SK-N-SH (cell line): Measurements from ENCODE around the gene DHRS12. TPM values are rescaled to one million over a fixed set of nuclear protein-coding genes. Genes with fewer than 3 reads are reported as not detected.
A peak's percentile ranks its signal among the peaks of the same experiment; 100 is the strongest.

ENCODE experiments used
- CTCF ChIA-PET: fragments of 300-600, 350-600 bp; formaldehyde crosslinking; extraction: SDS; loops from one replicate; lab custom pipeline; 2021; lab: Yijun Ruan, JAX
- POLR2A ChIA-PET: fragments of 350-600 bp; sonication (Branson Sonifier 250); formaldehyde crosslinking; extraction: SDS; loops from one replicate; lab custom pipeline; 2020; ENCODE audit warnings: antibody characterized with exemption, inconsistent platforms; lab: Yijun Ruan, JAX
- DNase-seq: peaks from one replicate; pipeline ENCODE4 v3.0.0; 2012
- H2AFZ ChIP-seq: fragments of 200-600 bp; sonication (generic); 2 replicates; pipeline ENCODE4 v1.8.1; 2016; ENCODE audit warnings: antibody characterized with exemption, mild to moderate bottlenecking, low read depth
- H3F3A ChIP-seq: fragments of 200-600 bp; sonication (generic); replicated peaks from 2 replicates; pipeline ENCODE3; 2016; ENCODE audit warnings: antibody characterized with exemption, mild to moderate bottlenecking; ENCODE audit not compliant: insufficient read depth
- H3K27ac ChIP-seq, 2 experiments: fragments of 200-500 bp in 1 of 2; fragments of 200-600 bp in 1 of 2; sonication (Bioruptor generic) in 1 of 2; sonication (generic), shearing (Covaris generic) in 1 of 2; 2 replicates each; pipeline versions ENCODE4 v1.5.1 to v1.6.1; 2014 to 2016; ENCODE audit warnings: low read depth in 2 of 2, inconsistent platforms in 1 of 2, low read length in 1 of 2, mild to moderate bottlenecking in 1 of 2, mixed read lengths in 1 of 2
- H3K27me3 ChIP-seq: fragments of 200-600 bp; sonication (generic), shearing (Covaris generic); 2 replicates; pipeline ENCODE4 v1.6.1; 2016; ENCODE audit warnings: mixed run types; ENCODE audit not compliant: insufficient read depth
- H3K36me3 ChIP-seq, 2 experiments: fragments of 200-500 bp in 1 of 2; fragments of 200-600 bp in 1 of 2; sonication (Bioruptor generic) in 1 of 2; sonication (generic) in 1 of 2; replicated peaks in 1 of 2; 2 replicates each; pipeline versions ENCODE3 to v1.5.1; 2014 to 2016; ENCODE audit warnings: low read length in 1 of 2, mild to moderate bottlenecking in 1 of 2; ENCODE audit not compliant: insufficient read depth in 2 of 2, control insufficient read depth in 1 of 2
- H3K4me1 ChIP-seq, 2 experiments: fragments of 200-500 bp in 1 of 2; fragments of 200-600 bp in 1 of 2; sonication (Bioruptor generic) in 1 of 2; sonication (generic), shearing (Covaris generic) in 1 of 2; 2 replicates each; pipeline versions ENCODE4 v1.5.1 to v1.6.1; 2014 to 2016; ENCODE audit warnings: low read depth in 1 of 2, low read length in 1 of 2, mixed run types in 1 of 2; ENCODE audit not compliant: insufficient read depth in 2 of 2, control insufficient read depth in 1 of 2
- H3K4me2 ChIP-seq: fragments of 200-600 bp; sonication (generic), shearing (Covaris generic); 2 replicates; pipeline ENCODE4 v1.6.1; 2017; ENCODE audit warnings: mixed run types
- H3K4me3 ChIP-seq, 2 experiments: fragments of 200-500 bp in 1 of 2; fragments of 200-600 bp in 1 of 2; sonication (Bioruptor generic) in 1 of 2; sonication (generic), shearing (Covaris generic) in 1 of 2; 2 replicates each; pipeline versions ENCODE4 v1.5.1 to v1.8.1; 2014 to 2016; ENCODE audit warnings: low read depth in 2 of 2, inconsistent platforms in 1 of 2, low read length in 1 of 2, mild to moderate bottlenecking in 1 of 2, mixed read lengths in 1 of 2, moderate library complexity in 1 of 2
- H3K79me2 ChIP-seq: fragments of 200-600 bp; sonication (generic); 2 replicates; pipeline ENCODE4 v1.8.1; 2017; ENCODE audit warnings: mild to moderate bottlenecking; ENCODE audit not compliant: insufficient read depth
- H3K9ac ChIP-seq: fragments of 200-600 bp; sonication (generic); 2 replicates; pipeline ENCODE4 v1.6.1; 2017; ENCODE audit warnings: mixed run types
- H3K9me2 ChIP-seq: fragments of 200-600 bp; sonication (generic); 2 replicates; pipeline ENCODE4 v1.6.1; 2017; ENCODE audit warnings: mixed run types
- H3K9me3 ChIP-seq: fragments of 200-600 bp; sonication (generic); 2 replicates; pipeline ENCODE4 v1.6.1; 2017; ENCODE audit warnings: mixed run types, mild to moderate bottlenecking, moderate library complexity
- H4K20me1 ChIP-seq: fragments of 200-600 bp; sonication (generic); 2 replicates; pipeline ENCODE4 v1.6.1; 2017; ENCODE audit warnings: mild to moderate bottlenecking, mixed run types; ENCODE audit not compliant: insufficient read depth
- CHD2 ChIP-seq: fragments of 150-350 bp; IDR thresholded peaks from 2 replicates; pipeline ENCODE4 v1.6.1; 2018; ENCODE audit warnings: low read length; ENCODE audit not compliant: partially characterized antibody
- EP300 ChIP-seq, 2 experiments: IDR thresholded peaks; 2 replicates each; pipeline versions ENCODE4 v1.4.0 to v1.6.1; 2012; ENCODE audit warnings: borderline replicate concordance in 1 of 2, low read depth in 1 of 2, low read length in 1 of 2
- EZH2phosphoT487 ChIP-seq: fragments of 200-600 bp; sonication (generic); IDR thresholded peaks from 2 replicates; pipeline ENCODE4 v1.6.1; 2017; ENCODE audit warnings: low read depth, mixed run types, mild to moderate bottlenecking, antibody characterized with exemption, moderate library complexity, borderline replicate concordance
- FOSL2 ChIP-seq: IDR thresholded peaks from 2 replicates; pipeline ENCODE4 v1.4.0; 2012; ENCODE audit warnings: low read depth, mild to moderate bottlenecking, moderate library complexity, borderline replicate concordance
- FOXM1 ChIP-seq: IDR thresholded peaks from 2 replicates; pipeline ENCODE4 v1.4.0; 2012; ENCODE audit warnings: low read depth, mild to moderate bottlenecking
- GATA2 ChIP-seq: sonication (generic); formaldehyde crosslinking; IDR thresholded peaks from 2 replicates; pipeline ENCODE4 v1.5.0; 2020; ENCODE audit warnings: mild to moderate bottlenecking, missing genetic modification reagents
- NFIC ChIP-seq: IDR thresholded peaks from 2 replicates; pipeline ENCODE4 v1.4.0; 2012; ENCODE audit warnings: borderline replicate concordance
- POLR2AphosphoS5 ChIP-seq: IDR thresholded peaks from 2 replicates; pipeline ENCODE4 v1.6.1; 2012; ENCODE audit warnings: low read depth, low read length
- RCOR1 ChIP-seq: fragments of 150-350 bp; IDR thresholded peaks from 2 replicates; pipeline ENCODE4 v1.6.1; 2017; ENCODE audit warnings: antibody characterized with exemption, low read length
- SMC3 ChIP-seq: IDR thresholded peaks from 2 replicates; pipeline ENCODE4 v1.6.1; 2012; ENCODE audit warnings: low read depth, low read length, improper control_type of control experiment
- TAF1 ChIP-seq: IDR thresholded peaks from 2 replicates; pipeline ENCODE4 v1.6.1; 2012; ENCODE audit warnings: low read depth, mild to moderate bottlenecking, low read length, moderate library complexity, borderline replicate concordance
- TCF12 ChIP-seq: IDR thresholded peaks from 2 replicates; pipeline ENCODE4 v1.4.0; 2012
- YY1 ChIP-seq: IDR thresholded peaks from 2 replicates; pipeline ENCODE4 v1.4.0; 2012; ENCODE audit warnings: low read depth, mild to moderate bottlenecking
- ZBTB33 ChIP-seq: IDR thresholded peaks from 2 replicates; pipeline ENCODE4 v1.4.0; 2012; ENCODE audit warnings: low read depth, borderline replicate concordance
- WGBS: methylation state at CpG from one replicate; pipeline ENCODE4 v1.1.6; 2017; ENCODE audit warnings: low lambda C conversion rate; 5-methylcytosine and 5-hydroxymethylcytosine counted together
- polyA plus RNA-seq, 3 experiments: library from polyadenylated mRNA; depleted of rRNA; stranded (reverse); fragments of >200 nt; gene quantifications; 2 replicates each; pipeline ENCODE4 v1.2.3, GENCODE V29; 2012
- TF ChIP-seq, protein P1 (sequence below): fragments of 150-350 bp; IDR thresholded peaks from 2 replicates; pipeline ENCODE4 v1.6.1; 2017; ENCODE audit warnings: antibody characterized with exemption, low read length, low read depth, borderline replicate concordance

Gene DHRS12
- polyA plus RNA-seq, 1 of the 3 experiments (the other 2 are of a cell fraction), result 9.6 TPM

DNA sequence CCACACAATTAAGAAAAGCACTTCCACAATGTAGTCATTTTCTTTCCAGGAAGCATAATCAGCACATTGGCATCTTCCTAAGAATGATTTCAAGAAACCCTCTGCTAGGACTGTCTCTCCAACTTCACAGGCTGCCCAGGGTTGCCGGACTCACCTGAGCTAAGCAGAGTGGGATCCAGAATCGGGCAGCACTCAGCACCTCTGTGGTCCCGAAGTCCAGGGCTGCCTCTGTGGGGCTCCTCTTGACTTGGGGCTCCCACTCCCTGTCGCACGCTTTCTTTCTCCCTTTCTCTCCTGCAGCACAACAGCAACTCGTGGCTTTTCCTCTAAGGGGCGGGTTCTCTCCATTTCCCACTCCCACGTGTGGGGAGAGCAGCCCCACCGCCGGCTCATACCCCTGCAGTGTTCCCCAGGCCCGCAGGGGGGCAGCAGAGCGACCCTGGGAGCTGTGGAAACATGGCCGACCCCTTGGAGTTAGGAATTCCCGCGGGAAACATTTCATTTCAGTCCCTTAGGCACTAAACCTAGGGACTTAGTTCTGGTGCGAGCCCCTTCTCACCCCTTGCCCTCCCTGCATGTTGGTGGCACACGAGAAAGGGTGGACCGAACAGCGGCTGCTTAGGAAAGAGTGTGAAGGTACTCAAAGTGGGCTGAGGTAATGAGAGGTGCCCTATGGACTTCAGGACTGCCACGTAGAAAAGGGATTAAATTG is 41.1 kb upstream of the DHRS12 start, which contains the start of gene TMEM272 (continued):
- TF ChIP-seq TAF1 (no peak), EZH2phosphoT487 (no peak), ZBTB33 (no peak), NFIC (no peak), EP300 (IDR thresholded peaks at IDR 0.05; ENCODE audit: borderline replicate concordance in 1 of 2, low read depth in 1 of 2, low read length in 1 of 2) (no peak), YY1 (peak; percentile 90), POLR2AphosphoS5 (no peak), SMC3 (peak; percentile 45), CHD2 (no peak), GATA2 (CRISPR knock-in tag) (no peak), RCOR1 (no peak)
- TF ChIP-seq, protein P1, sequence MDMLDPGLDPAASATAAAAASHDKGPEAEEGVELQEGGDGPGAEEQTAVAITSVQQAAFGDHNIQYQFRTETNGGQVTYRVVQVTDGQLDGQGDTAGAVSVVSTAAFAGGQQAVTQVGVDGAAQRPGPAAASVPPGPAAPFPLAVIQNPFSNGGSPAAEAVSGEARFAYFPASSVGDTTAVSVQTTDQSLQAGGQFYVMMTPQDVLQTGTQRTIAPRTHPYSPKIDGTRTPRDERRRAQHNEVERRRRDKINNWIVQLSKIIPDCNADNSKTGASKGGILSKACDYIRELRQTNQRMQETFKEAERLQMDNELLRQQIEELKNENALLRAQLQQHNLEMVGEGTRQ, result no peak

DNA sequence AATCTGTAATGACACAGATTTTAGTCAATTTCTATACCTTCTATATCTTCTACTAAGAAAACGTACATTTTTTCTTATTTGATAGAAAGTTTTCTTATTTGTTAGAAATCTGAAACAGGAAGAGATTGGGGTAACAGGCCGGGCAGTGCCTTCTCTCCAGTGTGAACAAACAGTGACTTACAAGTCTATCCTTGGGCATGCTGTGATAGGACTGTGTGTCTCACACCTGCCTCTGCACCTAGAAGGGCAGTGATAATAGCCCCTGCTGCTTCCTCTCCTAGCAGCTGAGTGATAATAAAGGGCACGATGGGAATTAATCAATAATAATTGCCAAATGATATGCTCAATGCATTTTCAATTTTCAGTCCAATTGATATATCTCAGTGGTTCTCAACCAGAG is 39.6 kb upstream of the DHRS12 start:
- DNase-seq, result no peak
- Histone ChIP-seq H3K27me3 (no peaks in the 10 kb centered on the region), H3K9me2 (no peaks in the 10 kb centered on the region), H3K27ac (no peak overlapping the region), H3K9me3 (no peaks in the 10 kb centered on the region), H2AFZ (no peak overlapping the region), H3K9ac (no peak overlapping the region), H3K4me3 (no peak overlapping the region), H3F3A (no peaks in the 10 kb centered on the region), H3K4me2 (no peak overlapping the region), H3K79me2 (no peaks in the 10 kb centered on the region), H3K4me1 (peaks cover 2% of the 10 kb centered on the region in 2 experiments; a peak in 2 of 4 replicates), H3K36me3 (no peaks in the 10 kb centered on the region), H4K20me1 (no peaks in the 10 kb centered on the region)
- TF ChIP-seq GATA2 (CRISPR knock-in tag) (no peak), TCF12 (no peak), RCOR1 (no peak), FOSL2 (no peak), ZBTB33 (no peak), SMC3 (no peak), FOXM1 (no peak), EP300 (IDR thresholded peaks at IDR 0.05; ENCODE audit: borderline replicate concordance in 1 of 2, low read depth in 1 of 2, low read length in 1 of 2) (no peak), POLR2AphosphoS5 (no peak), EZH2phosphoT487 (no peak)
- POLR2A ChIA-PET, result no interaction called here
- CTCF ChIA-PET, result interaction anchor here (1.1 to 1.6 kb wide), 4 partner anchors 28 to 285 kb away, joined by 3 to 6 read pairs (median 5); partner anchors contain the start of gene NEK5
- 36% methylated on average over 3 of the region's 3 CpGs for WGBS
